ENCODE data around the gene EHD4. TPM values are rescaled to one million over a fixed set of nuclear protein-coding genes. Genes with fewer than 3 reads are reported as not detected.

The EHD4 gene
- total RNA-seq, 1 donor from 2014 or later: 42.6 TPM

DNA sequence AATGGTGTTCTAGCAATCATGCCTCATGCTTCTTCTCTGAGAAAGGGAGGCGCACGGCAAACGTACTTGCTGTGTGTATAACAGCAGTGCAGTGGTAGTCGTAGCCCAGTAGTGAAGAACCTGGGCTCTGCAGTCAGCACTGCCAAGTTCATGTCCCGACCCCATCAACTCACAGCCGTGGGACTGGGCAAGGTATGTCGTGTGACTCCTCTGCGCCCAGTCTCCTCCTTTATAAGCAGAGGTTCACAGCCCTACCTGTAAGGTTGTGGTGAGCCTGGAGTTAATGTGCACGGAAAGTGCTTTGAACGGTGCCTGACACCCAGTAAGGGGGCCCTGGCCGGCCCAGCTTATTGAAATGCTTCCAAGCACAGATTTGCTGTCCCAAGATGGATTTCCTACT is 26.6 kb downstream of the EHD4 start:
- no peak overlapping the region for H3K4me3 Mint-ChIP-seq
- no peaks in the 10 kb centered on the region for H3K4me1 Mint-ChIP-seq
- peaks cover 36% of the 10 kb centered on the region for H3K36me3 Mint-ChIP-seq (ENCODE audit: low read depth)
- no peak overlapping the region for H3K27ac Mint-ChIP-seq
- no peaks in the 10 kb centered on the region for H3K9me3 Mint-ChIP-seq
- TF ChIP-seq, protein P1, sequence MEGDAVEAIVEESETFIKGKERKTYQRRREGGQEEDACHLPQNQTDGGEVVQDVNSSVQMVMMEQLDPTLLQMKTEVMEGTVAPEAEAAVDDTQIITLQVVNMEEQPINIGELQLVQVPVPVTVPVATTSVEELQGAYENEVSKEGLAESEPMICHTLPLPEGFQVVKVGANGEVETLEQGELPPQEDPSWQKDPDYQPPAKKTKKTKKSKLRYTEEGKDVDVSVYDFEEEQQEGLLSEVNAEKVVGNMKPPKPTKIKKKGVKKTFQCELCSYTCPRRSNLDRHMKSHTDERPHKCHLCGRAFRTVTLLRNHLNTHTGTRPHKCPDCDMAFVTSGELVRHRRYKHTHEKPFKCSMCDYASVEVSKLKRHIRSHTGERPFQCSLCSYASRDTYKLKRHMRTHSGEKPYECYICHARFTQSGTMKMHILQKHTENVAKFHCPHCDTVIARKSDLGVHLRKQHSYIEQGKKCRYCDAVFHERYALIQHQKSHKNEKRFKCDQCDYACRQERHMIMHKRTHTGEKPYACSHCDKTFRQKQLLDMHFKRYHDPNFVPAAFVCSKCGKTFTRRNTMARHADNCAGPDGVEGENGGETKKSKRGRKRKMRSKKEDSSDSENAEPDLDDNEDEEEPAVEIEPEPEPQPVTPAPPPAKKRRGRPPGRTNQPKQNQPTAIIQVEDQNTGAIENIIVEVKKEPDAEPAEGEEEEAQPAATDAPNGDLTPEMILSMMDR (IDR thresholded peaks at IDR 0.05): no peak
- DNase-seq (no peak), ATAC-seq (ENCODE audit: low read depth) (no peak)
- intact Hi-C loops (cut with micrococcal nuclease): no loop called here
- ChIA-PET CTCF (no interaction called here), POLR2A (no interaction called here)
- H3K27me3 Mint-ChIP-seq: no peaks in the 10 kb centered on the region

DNA sequence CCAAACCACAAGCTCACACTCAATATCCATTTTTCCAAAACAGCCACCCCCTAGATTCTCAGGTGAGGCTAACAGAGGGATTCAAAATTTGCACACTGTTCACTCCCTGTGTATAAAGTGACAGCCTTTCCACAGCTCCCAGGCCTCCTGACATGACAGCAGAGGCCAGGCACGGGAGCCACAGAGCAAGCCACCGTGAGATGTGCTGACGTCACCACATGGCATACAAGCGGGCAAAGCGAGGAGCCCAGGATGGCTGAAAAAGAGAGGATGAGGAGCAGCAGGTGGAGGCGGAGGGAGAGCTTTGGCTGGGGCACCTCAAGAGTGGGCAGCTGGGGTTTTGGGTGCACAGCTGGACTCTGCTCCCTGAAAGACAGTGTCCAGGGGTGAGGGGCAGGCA is 27.1 kb downstream of the EHD4 start:
- POLR2A ChIA-PET: no interaction called here
- Mint-ChIP-seq H3K4me1 (no peaks in the 10 kb centered on the region), H3K27me3 (no peaks in the 10 kb centered on the region), H3K4me3 (no peak overlapping the region), H3K27ac (no peak overlapping the region), H3K9me3 (no peaks in the 10 kb centered on the region), H3K36me3 (ENCODE audit: low read depth) (peaks cover 38% of the 10 kb centered on the region)
- CTCF ChIA-PET: no interaction called here
- ATAC-seq (ENCODE audit: low read depth): no peak
- intact Hi-C loops (cut with micrococcal nuclease): no loop called here
- TF ChIP-seq, protein P1 (IDR thresholded peaks at IDR 0.05): no peak
- DNase-seq: no peak

DNA sequence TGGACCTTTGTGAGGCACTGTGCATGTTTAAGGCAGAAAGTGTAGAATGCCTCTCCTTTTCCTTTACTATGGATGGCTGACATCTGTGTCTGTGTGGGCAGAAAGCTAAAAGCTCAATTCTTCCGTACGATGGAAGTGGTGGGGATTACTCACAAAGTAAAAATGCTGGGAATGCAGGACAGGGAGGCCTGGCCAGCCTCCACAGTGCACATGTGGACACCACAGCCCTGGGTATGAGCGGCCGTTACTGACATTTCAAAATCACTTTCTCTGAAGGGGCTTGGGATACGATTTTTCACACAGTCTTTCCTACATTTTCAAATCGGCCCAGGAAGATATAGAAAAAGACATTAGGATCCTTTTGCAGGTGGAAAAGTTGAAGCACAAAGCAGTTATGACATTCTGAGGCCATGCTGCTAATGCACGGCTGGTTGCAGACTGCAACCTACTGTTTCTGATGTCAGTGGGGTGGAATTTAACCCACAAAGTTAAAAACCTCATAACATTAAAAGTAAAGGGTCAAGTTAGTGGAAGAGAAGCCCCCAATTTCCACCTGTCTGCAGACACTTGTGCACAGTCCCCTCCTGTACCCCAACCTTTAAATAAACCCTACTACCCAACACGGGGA is 27.9 kb downstream of the EHD4 start:
- Mint-ChIP-seq H3K9me3 (no peaks in the 10 kb centered on the region), H3K27me3 (no peaks in the 10 kb centered on the region), H3K4me1 (no peaks in the 10 kb centered on the region), H3K4me3 (no peak overlapping the region), H3K36me3 (ENCODE audit: low read depth) (peaks cover 36% of the 10 kb centered on the region), H3K27ac (no peak overlapping the region)
- ChIA-PET CTCF (no interaction called here), POLR2A (no interaction called here)
- DNase-seq: no peak
- no peak for ATAC-seq (ENCODE audit: low read depth)
- intact Hi-C loops (cut with micrococcal nuclease): no loop called here
- TF ChIP-seq, protein P1 (IDR thresholded peaks at IDR 0.05): no peak

DNA sequence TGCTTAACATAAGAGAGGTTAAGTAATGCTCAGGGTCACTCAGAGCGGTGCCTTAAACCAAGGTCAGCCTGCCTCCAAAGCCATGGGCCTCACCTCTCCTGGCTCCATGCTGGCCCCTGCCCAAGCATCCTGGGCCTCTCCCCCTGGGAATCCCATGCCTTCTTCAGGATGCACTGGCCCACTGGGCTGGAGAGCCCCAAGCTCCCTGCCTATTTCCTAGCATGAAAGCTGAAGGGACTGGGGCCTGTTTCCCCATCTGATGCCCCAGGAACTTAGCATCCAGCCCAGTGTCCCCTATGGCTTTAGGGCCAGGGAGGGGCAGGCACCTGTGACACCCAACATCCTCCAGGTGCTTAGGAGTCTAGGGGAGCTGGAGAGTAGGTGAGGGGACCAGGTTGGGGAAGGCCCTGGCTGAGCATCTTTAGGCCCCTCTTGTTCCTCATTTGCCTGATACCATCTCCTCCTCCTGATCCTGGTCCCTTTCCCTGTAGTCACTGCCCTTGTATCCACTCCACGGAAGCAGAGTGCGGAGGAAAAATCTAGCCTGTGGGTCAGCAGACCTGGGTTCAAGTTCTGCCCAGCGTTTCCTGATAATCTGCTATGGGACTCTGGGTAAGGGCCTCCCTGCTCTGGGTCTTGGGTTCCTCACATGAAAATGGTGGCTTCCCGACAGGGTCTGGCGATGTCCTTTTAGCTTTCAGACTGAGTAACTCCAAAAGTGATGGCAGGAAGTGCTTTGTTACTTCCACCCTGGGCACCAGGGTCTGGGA is 28.6 kb downstream of the EHD4 start:
- CTCF ChIA-PET: interaction anchor here (1.0 kb wide), 1 partner anchor 9 kb away, joined by 3 read pairs; no protein-coding TSS in a partner anchor
- Mint-ChIP-seq H3K9me3 (no peaks in the 10 kb centered on the region), H3K4me3 (no peak overlapping the region), H3K4me1 (no peaks in the 10 kb centered on the region), H3K27me3 (no peaks in the 10 kb centered on the region), H3K36me3 (ENCODE audit: low read depth) (peaks cover 36% of the 10 kb centered on the region), H3K27ac (no peak overlapping the region)
- POLR2A ChIA-PET: no interaction called here
- ATAC-seq (ENCODE audit: low read depth): no peak
- TF ChIP-seq, protein P1 (IDR thresholded peaks at IDR 0.05): no peak
- no peak for DNase-seq
- intact Hi-C loops (cut with micrococcal nuclease): no loop called here

DNA sequence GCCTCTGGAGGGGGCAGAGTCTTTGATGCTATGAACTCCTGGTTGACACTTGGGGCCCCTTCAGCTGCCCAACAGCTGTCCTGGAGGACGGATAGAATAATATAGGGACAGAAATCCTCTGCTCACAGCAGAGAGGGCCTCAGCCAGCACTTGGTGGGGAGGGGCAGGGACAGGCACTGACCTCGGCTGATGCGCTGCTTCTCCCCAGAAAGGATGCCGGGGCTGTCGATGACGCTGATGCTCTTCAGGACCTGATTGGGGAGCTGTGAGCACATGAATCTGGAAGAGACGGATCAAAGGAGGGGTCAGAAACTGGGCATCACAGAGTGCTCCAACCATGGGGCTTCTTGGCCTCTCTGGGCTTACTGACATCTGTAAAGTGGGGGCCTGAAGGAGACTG is 29.5 kb downstream of the EHD4 start:
- no peak for ATAC-seq (ENCODE audit: low read depth)
- POLR2A ChIA-PET: no interaction called here
- TF ChIP-seq, protein P1 (IDR thresholded peaks at IDR 0.05): no peak
- Mint-ChIP-seq H3K36me3 (ENCODE audit: low read depth) (peaks cover 35% of the 10 kb centered on the region), H3K27ac (no peak overlapping the region), H3K4me3 (no peak overlapping the region), H3K4me1 (peaks cover 1% of the 10 kb centered on the region), H3K9me3 (no peaks in the 10 kb centered on the region), H3K27me3 (no peaks in the 10 kb centered on the region)
- CTCF ChIA-PET: interaction anchor here (1.0 kb wide), 1 partner anchor 10 kb away, joined by 3 read pairs; no protein-coding TSS in a partner anchor
- intact Hi-C loops (cut with micrococcal nuclease): no loop called here
- DNase-seq: no peak
